Stimulated activated CD4-positive, alpha-beta T cell treated with anti-CD3 and anti-CD28 coated beads, Interleukin-1b, Interleukin-23, amount 100 ng/mL, for 4 hours (primary cell): ENCODE results near the gene DOCK2.

ENCODE experiments used
- DNase-seq, 2 donors: peaks; one replicate each; pipeline ENCODE4 v3.0.0-alpha.2; 2020; ENCODE audit warnings: low read depth in 2 of 2

The DOCK2 gene

GRCh38 chr5:169904508-169904907 is 267.4 kb downstream of the DOCK2 start:
- DNase-seq: no peak

- DNase-seq: no peak
Measured at GRCh38 chr5:169905017-169905416, 267.9 kb downstream of the DOCK2 start.

- DNase-seq: no peak
Measured at GRCh38 chr5:169906745-169907649, 269.9 kb downstream of the DOCK2 start.

- DNase-seq: no peak
Measured at GRCh38 chr5:169908864-169909263, 271.8 kb downstream of the DOCK2 start.

- no peak for DNase-seq
Measured at GRCh38 chr5:169909945-169910344, 272.9 kb downstream of the DOCK2 start.

- DNase-seq: no peak
Measured at GRCh38 chr5:169910393-169910792, 273.3 kb downstream of the DOCK2 start.

- DNase-seq: no peak
Measured at GRCh38 chr5:169911448-169912212, 274.6 kb downstream of the DOCK2 start.

GRCh38 chr5:169913479-169913878 is 276.4 kb downstream of the DOCK2 start:
- no peak for DNase-seq

GRCh38 chr5:169914766-169915165 is 277.7 kb downstream of the DOCK2 start:
- DNase-seq: no peak

GRCh38 chr5:169917500-169917899 is 280.4 kb downstream of the DOCK2 start:
- DNase-seq: no peak

GRCh38 chr5:169918228-169918627 is 281.2 kb downstream of the DOCK2 start:
- no peak for DNase-seq

- no peak for DNase-seq
Measured at GRCh38 chr5:169920474-169920873, 283.4 kb downstream of the DOCK2 start.

- DNase-seq: no peak
Measured at GRCh38 chr5:169921384-169921783, 284.3 kb downstream of the DOCK2 start.

GRCh38 chr5:169921949-169922348 is 284.9 kb downstream of the DOCK2 start:
- no peak for DNase-seq

GRCh38 chr5:169922474-169922873 is 285.4 kb downstream of the DOCK2 start:
- no peak for DNase-seq

- DNase-seq: no peak
Measured at GRCh38 chr5:169923988-169924387, 286.9 kb downstream of the DOCK2 start.

- DNase-seq: no peak
Measured at GRCh38 chr5:169933127-169933526, 296.1 kb downstream of the DOCK2 start.

GRCh38 chr5:169933616-169934015 is 296.5 kb downstream of the DOCK2 start:
- DNase-seq: no peak

- DNase-seq: no peak
Measured at GRCh38 chr5:169934990-169935389, 297.9 kb downstream of the DOCK2 start.

GRCh38 chr5:169935762-169936161 is 298.7 kb downstream of the DOCK2 start:
- DNase-seq: no peak

- no peak for DNase-seq
Measured at GRCh38 chr5:169938439-169938838, 301.4 kb downstream of the DOCK2 start.

GRCh38 chr5:169939731-169940130 is 302.7 kb downstream of the DOCK2 start:
- DNase-seq: no peak

- DNase-seq: no peak
Measured at GRCh38 chr5:169941542-169941941, 304.5 kb downstream of the DOCK2 start.
